Naive thymus-derived CD8-positive, alpha-beta T cell (primary cell): ENCODE data around the gene USP17L12. TPM values are rescaled to one million over a fixed set of nuclear protein-coding genes. Genes with fewer than 3 reads are reported as not detected.
"Not testable (repeated sequence)": the region's sequence is repeated elsewhere in the genome, so short reads cannot be mapped to it uniquely, and the experiment has no call there.

Experiments
- ATAC-seq, 2 donors: fragments of 150-1000 bp; cut with Tn5 transposase in 1 of 2; sonication (Bioruptor Pico), chemical (Tn5 transposase) in 1 of 2; 1 replicate in 1 of 2; 2 replicates in 1 of 2; pipeline ENCODE4 v1.10.0; 2021; ENCODE audit warnings: mild to moderate bottlenecking in 2 of 2, moderate library complexity in 2 of 2
- POLR2A ChIA-PET: fragments of 350-600 bp; sonication (Branson Sonifier 250); formaldehyde crosslinking; loops from one replicate; lab custom pipeline; 2021; ENCODE audit warnings: antibody characterized with exemption; lab: Charles Lee
- DNase-seq, 10 donors: peaks; one replicate each; pipeline versions ENCODE4 v3.0.0 to v3.0.0-alpha.2; 2020 to 2022
- H3K27ac Mint-ChIP-seq, 10 donors: one replicate each; pipeline ENCODE4 v1.8.0; 2020 to 2022; ENCODE audit warnings: mild to moderate bottlenecking in 10 of 10, mixed read lengths in 10 of 10, moderate library complexity in 4 of 10, inconsistent platforms in 1 of 10
- H3K27me3 Mint-ChIP-seq, 5 donors: one replicate each; pipeline ENCODE4 v1.8.0; 2021 to 2022; ENCODE audit warnings: mixed read lengths in 5 of 5
- H3K36me3 Mint-ChIP-seq, 3 donors: one replicate each; pipeline ENCODE4 v1.8.0; 2020 to 2022; ENCODE audit warnings: mixed read lengths in 3 of 3, mild to moderate bottlenecking in 2 of 3, inconsistent platforms in 1 of 3
- H3K4me1 Mint-ChIP-seq, 4 donors: one replicate each; pipeline ENCODE4 v1.8.0; 2021 to 2022; ENCODE audit warnings: mixed read lengths in 4 of 4
- H3K4me3 Mint-ChIP-seq, 10 donors: one replicate each; pipeline ENCODE4 v1.8.0; 2020 to 2022; ENCODE audit warnings: mild to moderate bottlenecking in 10 of 10, mixed read lengths in 10 of 10, moderate library complexity in 6 of 10, inconsistent platforms in 1 of 10
- H3K9me3 Mint-ChIP-seq, 9 donors: one replicate each; pipeline ENCODE4 v1.8.0; 2020 to 2022; ENCODE audit warnings: mixed read lengths in 9 of 9, mild to moderate bottlenecking in 3 of 9, inconsistent platforms in 1 of 9, moderate library complexity in 1 of 9
- polyA plus RNA-seq, 3 donors: library from polyadenylated mRNA; unstranded; fragments of 300-500 nt; fragmentation: Illumina TruSeq; gene quantifications; one replicate each; pipeline ENCODE4 v1.2.3, GENCODE V29; 2021
- total RNA-seq, 8 experiments: library from RNA in 2 of 8; stranded (reverse) in 2 of 8; gene quantifications; one replicate each; pipeline ENCODE4 v1.2.3 and lab custom pipeline; 2021 to 2026

USP17L12 gene
- total RNA-seq (not detected), polyA plus RNA-seq (not detected), total RNA-seq (lab: John Stamatoyannopoulos, UW) (0 reads per million in 6 experiments)

GRCh38 chr4:9219852-9220251 is at the start of gene USP17L12:
Gene USP17L12, plus strand, starts transcription at chr4:9220152. Its CDS starts 0 bp downstream, at chr4:9220152.
- H3K36me3 Mint-ChIP-seq, result not testable (repeated sequence)

DNA sequence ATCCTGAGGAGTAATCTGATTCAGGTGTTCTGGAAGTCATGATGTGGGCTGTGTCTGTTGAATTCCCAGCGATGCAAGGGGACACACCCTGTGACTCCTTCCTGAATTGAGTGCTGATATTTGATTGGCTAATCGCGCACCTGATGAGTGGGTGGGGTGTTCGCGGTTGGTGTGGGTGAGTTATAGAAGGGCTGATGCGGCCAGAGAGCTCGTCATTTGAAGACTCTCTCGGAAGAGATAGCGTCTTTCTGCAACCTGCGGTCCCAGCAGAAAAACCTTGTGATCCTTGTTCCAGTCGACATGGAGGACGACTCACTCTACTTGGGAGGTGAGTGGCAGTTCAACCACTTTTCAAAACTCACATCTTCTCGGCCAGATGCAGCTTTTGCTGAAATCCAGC is 9.6 kb upstream of the USP17L12 start, which contains the start of gene USP17L10:
USP17L10 (plus strand) TSS at position 301 of the 400 bp plus-strand sequence; CDS start at position 301, 0 bp downstream.
- H3K4me1 Mint-ChIP-seq, H3K27me3 Mint-ChIP-seq, H3K36me3 Mint-ChIP-seq, H3K9me3 Mint-ChIP-seq, POLR2A ChIA-PET, H3K4me3 Mint-ChIP-seq, H3K27ac Mint-ChIP-seq, DNase-seq, ATAC-seq: not testable (repeated sequence)

More at GRCh38 chr4:9219852-9220251, at the start of gene USP17L12:
- H3K4me3 Mint-ChIP-seq, ATAC-seq, H3K4me1 Mint-ChIP-seq, POLR2A ChIA-PET, H3K9me3 Mint-ChIP-seq, DNase-seq, H3K27me3 Mint-ChIP-seq, H3K27ac Mint-ChIP-seq: not testable (repeated sequence)

GRCh38 chr4:9214701-9215100 is 5.3 kb upstream of the USP17L12 start:
- POLR2A ChIA-PET, H3K27ac Mint-ChIP-seq, H3K4me1 Mint-ChIP-seq, DNase-seq, ATAC-seq, H3K9me3 Mint-ChIP-seq, H3K27me3 Mint-ChIP-seq, H3K36me3 Mint-ChIP-seq, H3K4me3 Mint-ChIP-seq: not testable (repeated sequence)

DNA sequence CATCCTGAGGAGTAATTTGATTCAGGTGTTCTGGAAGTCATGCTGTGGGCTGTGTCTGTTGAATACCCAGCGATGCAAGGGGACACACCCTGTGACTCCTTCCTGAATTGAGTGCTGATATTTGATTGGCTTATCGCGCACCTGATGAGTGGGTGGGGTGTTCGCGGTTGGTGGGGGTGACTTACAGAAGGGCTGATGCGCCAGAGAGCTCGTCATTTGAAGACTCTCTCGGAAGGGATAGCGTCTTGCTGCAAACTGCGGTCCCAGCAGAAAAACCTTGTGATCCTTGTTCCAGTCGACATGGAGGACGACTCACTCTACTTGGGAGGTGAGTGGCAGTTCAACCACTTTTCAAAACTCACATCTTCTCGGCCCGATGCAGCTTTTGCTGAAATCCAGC is 4.8 kb upstream of the USP17L12 start, which contains the start of gene USP17L11:
USP17L11 (plus strand) TSS at position 301 of the 400 bp plus-strand sequence; CDS start at position 301, 0 bp downstream.
- H3K36me3 Mint-ChIP-seq, ATAC-seq, H3K9me3 Mint-ChIP-seq, H3K4me1 Mint-ChIP-seq, H3K27me3 Mint-ChIP-seq, DNase-seq, POLR2A ChIA-PET, H3K27ac Mint-ChIP-seq, H3K4me3 Mint-ChIP-seq: not testable (repeated sequence)

GRCh38 chr4:9224596-9224995 is 4.6 kb downstream of the USP17L12 start, which contains the start of gene USP17L13:
Gene USP17L13, plus strand, starts transcription at chr4:9224896. Its CDS starts 0 bp downstream, at chr4:9224896.
- POLR2A ChIA-PET, H3K4me1 Mint-ChIP-seq, H3K4me3 Mint-ChIP-seq, ATAC-seq, H3K27me3 Mint-ChIP-seq, H3K9me3 Mint-ChIP-seq, DNase-seq, H3K36me3 Mint-ChIP-seq, H3K27ac Mint-ChIP-seq: not testable (repeated sequence)

- H3K27ac Mint-ChIP-seq, POLR2A ChIA-PET, H3K9me3 Mint-ChIP-seq, H3K4me3 Mint-ChIP-seq, H3K27me3 Mint-ChIP-seq, H3K36me3 Mint-ChIP-seq, ATAC-seq, H3K4me1 Mint-ChIP-seq: not testable (repeated sequence)
- peak in 1 of 10 donors; percentile 48 for DNase-seq
Measured at GRCh38 chr4:9230249-9230648, 10.3 kb downstream of the USP17L12 start.

- H3K4me1 Mint-ChIP-seq, H3K27ac Mint-ChIP-seq, DNase-seq, H3K4me3 Mint-ChIP-seq, ATAC-seq, H3K27me3 Mint-ChIP-seq, H3K9me3 Mint-ChIP-seq, H3K36me3 Mint-ChIP-seq, POLR2A ChIA-PET: not testable (repeated sequence)
Measured at GRCh38 chr4:9234085-9234484, 14.1 kb downstream of the USP17L12 start, which contains the start of gene USP17L15. Gene USP17L15, plus strand, starts transcription at chr4:9234385. Its CDS starts 0 bp downstream, at chr4:9234385.

GRCh38 chr4:9238461-9238860 is 18.5 kb downstream of the USP17L12 start:
- H3K9me3 Mint-ChIP-seq, H3K27ac Mint-ChIP-seq, H3K36me3 Mint-ChIP-seq, ATAC-seq, POLR2A ChIA-PET, H3K4me1 Mint-ChIP-seq, DNase-seq, H3K4me3 Mint-ChIP-seq, H3K27me3 Mint-ChIP-seq: not testable (repeated sequence)

GRCh38 chr4:9243579-9243978 is 23.6 kb downstream of the USP17L12 start, which contains the start of gene USP17L17:
Gene USP17L17, plus strand, starts transcription at chr4:9243879. Its CDS starts 0 bp downstream, at chr4:9243879.
- H3K27me3 Mint-ChIP-seq, DNase-seq, H3K36me3 Mint-ChIP-seq, ATAC-seq, H3K4me1 Mint-ChIP-seq, H3K27ac Mint-ChIP-seq, H3K4me3 Mint-ChIP-seq, POLR2A ChIA-PET, H3K9me3 Mint-ChIP-seq: not testable (repeated sequence)

DNA sequence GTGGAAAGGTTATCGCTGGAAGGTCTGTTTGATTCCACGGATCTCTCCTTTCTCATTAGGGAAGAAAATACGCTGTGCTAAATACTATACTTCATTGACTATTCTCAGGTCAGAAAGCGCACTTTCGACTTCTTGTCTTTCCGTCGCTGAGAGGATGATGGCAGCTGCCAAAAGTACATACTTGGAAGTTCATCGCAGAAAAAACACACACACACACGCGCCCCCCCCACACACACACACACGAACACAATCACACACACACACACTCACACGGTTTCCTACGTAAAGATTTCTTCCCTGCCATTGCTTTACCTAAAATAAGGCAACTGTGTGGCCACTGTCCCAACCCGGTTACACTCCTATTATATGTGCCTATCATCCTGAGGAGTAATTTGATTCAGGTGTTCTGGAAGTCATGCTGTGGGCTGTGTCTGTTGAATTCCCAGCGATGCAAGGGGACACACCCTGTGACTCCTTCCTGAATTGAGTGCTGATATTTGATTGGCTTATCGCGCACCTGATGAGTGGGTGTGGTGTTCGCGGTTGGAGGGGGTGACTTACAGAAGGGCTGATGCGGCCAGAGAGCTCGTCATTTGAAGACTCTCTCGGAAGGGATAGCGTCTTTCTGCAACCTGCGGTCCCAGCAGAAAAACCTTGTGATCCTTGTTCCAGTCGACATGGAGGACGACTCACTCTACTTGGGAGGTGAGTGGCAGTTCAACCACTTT is 28.2 kb downstream of the USP17L12 start, which contains the start of gene USP17L18:
USP17L18 (plus strand) TSS at position 678 of the 728 bp plus-strand sequence; CDS start at position 678, 0 bp downstream.
- H3K27me3 Mint-ChIP-seq, H3K36me3 Mint-ChIP-seq, H3K9me3 Mint-ChIP-seq, H3K4me1 Mint-ChIP-seq, H3K4me3 Mint-ChIP-seq, H3K27ac Mint-ChIP-seq, POLR2A ChIA-PET, ATAC-seq: not testable (repeated sequence)
- DNase-seq, result peak in 1 of 10 donors; percentile 62

GRCh38 chr4:9253078-9253477 is 33.1 kb downstream of the USP17L12 start, which contains the start of gene USP17L19:
Gene USP17L19, plus strand, starts transcription at chr4:9253378. Its CDS starts 0 bp downstream, at chr4:9253378.
- H3K4me1 Mint-ChIP-seq, H3K27ac Mint-ChIP-seq, DNase-seq, POLR2A ChIA-PET, H3K4me3 Mint-ChIP-seq, H3K36me3 Mint-ChIP-seq, H3K27me3 Mint-ChIP-seq, ATAC-seq, H3K9me3 Mint-ChIP-seq: not testable (repeated sequence)

DNA sequence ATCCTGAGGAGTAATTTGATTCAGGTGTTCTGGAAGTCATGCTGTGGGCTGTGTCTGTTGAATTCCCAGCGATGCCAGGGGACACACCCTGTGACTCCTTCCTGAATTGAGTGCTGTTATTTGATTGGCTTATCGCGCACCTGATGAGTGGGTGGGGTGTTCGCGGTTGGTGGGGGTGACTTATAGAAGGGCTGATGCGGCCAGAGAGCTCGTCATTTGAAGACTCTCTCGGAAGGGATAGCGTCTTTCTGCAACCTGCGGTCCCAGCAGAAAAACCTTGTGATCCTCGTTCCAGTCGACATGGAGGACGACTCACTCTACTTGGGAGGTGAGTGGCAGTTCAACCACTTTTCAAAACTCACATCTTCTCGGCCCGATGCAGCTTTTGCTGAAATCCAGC is 37.9 kb downstream of the USP17L12 start, which contains the start of gene USP17L20:
USP17L20 (plus strand) TSS at position 301 of the 400 bp plus-strand sequence; CDS start at position 301, 0 bp downstream.
- H3K27ac Mint-ChIP-seq, ATAC-seq, H3K4me1 Mint-ChIP-seq, H3K4me3 Mint-ChIP-seq, DNase-seq, H3K9me3 Mint-ChIP-seq, H3K36me3 Mint-ChIP-seq, H3K27me3 Mint-ChIP-seq, POLR2A ChIA-PET: not testable (repeated sequence)

DNA sequence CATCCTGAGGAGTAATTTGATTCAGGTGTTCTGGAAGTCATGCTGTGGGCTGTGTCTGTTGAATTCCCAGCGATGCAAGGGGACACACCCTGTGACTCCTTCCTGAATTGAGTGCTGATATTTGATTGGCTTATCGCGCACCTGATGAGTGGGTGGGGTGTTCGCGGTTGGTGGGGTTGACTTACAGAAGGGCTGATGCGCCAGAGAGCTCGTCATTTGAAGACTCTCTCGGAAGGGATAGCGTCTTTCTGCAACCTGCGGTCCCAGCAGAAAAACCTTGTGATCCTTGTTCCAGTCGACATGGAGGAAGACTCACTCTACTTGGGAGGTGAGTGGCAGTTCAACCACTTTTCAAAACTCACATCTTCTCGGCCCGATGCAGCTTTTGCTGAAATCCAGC is 42.6 kb downstream of the USP17L12 start, which contains the start of gene USP17L21:
USP17L21 (plus strand) TSS at position 301 of the 400 bp plus-strand sequence; CDS start at position 301, 0 bp downstream.
- ATAC-seq, H3K4me1 Mint-ChIP-seq, H3K4me3 Mint-ChIP-seq, H3K9me3 Mint-ChIP-seq, H3K27ac Mint-ChIP-seq, POLR2A ChIA-PET, H3K27me3 Mint-ChIP-seq, H3K36me3 Mint-ChIP-seq, DNase-seq: not testable (repeated sequence)
